MV-4-11 (cell line): Measurements from ENCODE around the gene C1orf52.

Experiments used
- DNase-seq: peaks from one replicate; lab custom pipeline; 2025; lab: John Stamatoyannopoulos, UW

The C1orf52 gene

DNA sequence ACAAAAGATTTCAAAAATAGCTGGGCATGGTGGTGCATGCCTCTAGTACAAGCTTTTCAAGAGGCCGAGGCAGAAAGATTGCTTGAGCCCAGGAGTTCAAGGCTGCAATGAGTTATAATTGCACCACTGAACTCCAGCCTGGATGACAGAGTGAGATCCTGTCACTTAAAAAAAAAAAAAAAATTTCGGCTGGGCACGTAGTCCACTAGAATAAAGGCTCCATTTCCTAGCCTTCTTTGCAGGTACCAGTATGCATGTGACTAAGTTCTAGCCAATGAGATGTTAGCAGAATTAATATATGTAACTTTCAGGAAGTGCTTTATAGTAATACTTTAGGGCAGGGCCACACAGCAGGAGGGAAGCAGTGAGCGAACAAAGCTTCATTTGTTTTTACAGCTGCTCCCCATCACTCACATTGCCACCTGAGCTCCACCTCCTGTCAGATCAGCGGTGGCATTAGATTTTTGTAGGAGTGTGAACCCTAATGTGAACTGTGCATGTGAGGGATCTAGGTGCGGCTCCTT, 29.8 kb downstream of the C1orf52 start:
- DNase-seq: no peak

- no peak for DNase-seq
Measured at GRCh38 chr1:85228972-85229371, 30.5 kb downstream of the C1orf52 start.

DNA sequence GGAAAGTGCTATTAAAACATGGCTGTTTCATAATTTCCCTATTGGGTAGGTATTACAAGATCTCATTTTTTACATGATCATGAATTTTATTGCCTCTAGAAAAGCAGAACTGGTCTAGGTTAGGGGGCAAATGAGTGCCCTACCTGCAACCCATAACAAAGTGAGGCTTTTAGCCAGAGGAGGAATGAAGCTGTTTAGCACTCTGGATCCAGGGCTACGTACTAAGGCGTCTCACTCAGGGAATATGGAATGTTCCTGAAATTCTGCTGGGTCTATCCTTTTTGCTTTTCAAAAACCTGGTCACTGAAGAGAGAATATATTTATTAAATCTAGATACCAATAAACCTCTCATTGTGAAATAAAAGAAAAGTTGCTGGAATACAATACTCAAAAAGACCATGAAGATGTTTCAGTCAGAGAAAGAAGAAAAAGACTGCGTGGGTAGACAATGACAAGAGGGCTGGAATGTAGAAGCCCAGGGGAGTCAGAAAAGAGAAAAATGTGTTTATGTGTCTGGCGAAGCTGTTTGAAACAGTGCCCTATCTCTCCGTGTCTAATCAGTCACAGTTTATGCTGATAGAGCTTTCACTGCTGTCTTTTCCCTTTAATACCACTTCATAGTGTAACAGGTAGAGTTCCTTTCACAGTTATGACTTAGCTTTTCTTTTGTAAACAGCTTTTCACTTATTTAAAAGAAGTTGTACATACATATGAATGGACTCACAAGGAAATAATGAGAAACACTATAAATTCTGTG, 33.7 kb downstream of the C1orf52 start:
- DNase-seq: no peak

DNA sequence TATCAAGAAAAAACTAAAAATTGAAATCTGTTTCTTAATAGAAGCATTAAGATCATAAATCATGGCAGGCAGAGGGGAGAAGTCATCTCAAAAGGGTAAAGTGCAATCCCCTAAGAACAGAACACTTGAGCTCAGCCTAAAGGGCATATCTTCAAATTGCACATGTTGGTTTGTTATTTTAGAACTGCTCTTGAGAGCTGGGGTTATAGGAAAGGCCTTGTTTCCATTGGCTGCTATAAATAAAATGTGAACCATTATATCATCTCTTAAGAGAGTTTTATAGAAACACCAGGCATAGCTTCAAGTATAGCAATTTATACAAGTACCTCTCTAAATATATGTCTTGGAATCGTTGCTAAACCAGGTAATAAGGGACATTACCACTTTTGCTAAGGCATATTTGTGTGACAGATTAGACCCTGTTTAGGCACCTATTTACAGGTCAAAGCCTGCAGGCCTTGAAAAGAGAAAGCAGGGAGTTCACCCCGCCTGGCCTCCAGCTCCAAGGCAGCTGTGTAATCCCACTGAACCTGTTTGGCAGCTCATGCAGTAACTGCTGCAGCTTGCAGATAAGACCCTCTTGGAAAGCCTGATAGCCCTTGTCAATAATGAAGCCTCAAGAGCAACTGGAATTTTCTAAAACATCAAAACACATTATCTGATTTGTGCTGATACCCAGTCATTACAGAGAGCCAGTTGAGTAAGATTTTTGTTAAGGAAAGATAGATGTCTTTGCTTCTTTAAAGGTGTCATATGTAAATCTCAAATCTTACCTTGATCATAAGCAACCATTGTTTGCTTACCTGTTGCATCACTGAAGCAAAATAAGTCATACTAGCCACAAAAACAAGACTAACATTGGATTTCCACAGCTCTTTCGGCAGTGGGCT, 34.5 kb downstream of the C1orf52 start:
- no peak for DNase-seq

DNA sequence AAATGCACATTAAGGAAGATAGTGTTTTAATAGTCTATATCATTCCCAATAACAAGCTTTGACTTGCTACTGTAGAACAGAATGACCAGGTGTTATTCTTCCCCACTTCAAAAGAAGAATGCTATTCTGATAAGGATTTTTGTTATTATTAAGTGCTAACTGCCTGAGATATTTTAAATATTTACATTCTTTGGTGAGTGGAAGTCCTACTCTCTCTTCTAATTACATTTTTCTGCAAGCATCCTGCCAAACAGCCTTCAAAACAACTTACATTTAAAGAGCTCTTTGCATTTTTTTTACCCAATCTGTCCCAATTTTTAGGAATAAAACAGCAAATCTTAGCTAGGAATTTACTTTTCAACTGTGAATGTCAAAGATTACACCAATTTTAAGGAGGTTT, 35.2 kb downstream of the C1orf52 start:
- no peak for DNase-seq

DNA sequence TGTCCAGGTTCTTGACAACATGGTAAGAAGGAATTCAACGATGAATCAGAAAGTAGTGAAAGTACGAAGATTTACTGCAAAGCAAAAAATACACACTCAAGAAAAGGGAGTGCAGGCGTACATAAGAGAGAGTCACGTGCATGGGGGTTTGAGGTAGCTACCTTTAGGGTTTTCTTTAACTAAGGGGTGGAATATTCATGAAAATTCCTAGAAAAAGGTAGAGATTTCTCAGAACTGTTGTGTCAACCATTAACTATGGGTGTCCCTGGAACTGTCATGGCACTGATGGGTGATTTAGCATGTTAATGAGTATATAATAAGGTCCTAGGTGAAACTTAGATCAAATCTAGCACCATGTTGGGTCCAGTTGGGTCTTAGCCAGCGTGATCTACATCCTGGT, 36.1 kb downstream of the C1orf52 start:
- DNase-seq: no peak

DNA sequence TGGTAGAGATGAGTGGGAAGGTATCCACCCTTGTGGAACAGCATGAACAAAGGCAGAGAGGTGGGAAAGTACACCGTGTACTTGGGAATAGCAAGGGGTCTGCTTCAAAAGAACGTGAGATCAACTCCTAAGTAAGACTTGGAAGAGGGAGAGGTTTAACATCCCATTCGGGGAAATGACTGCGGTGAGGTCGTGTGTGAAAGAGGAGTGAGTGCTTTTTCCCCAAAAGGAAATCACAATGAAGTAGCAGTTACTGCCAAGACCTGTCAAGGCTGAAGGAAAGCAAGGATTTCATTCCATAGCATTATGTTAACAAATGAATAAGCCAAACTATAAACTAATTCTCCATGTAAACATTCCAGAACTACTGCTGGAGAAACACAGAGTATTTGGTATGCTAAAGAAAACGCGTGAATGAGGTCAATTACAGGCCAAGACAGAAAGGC, 38.7 kb downstream of the C1orf52 start:
- no peak for DNase-seq

- no peak for DNase-seq
Measured at GRCh38 chr1:85219853-85220610, 39.4 kb downstream of the C1orf52 start.

DNA sequence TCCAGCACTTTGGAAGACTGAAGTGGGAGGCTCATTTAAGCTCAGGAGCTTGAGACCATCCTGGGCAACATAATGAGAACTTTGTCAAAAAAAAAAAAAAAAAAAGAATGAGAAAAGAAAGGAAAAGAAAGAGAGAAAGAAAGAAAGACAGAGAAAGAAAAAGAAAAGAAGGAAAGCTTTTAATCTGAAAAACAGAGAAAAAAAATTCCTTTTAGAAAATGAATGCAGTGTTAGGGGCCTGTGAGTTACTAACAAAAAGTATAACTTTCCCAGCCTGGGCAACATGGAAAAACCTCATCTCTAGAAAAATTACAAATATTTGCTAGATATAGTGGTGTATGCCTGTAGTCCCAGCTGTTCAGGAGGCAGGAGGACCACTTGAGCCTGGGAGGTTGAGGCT, 42.8 kb downstream of the C1orf52 start:
- no peak for DNase-seq

DNA sequence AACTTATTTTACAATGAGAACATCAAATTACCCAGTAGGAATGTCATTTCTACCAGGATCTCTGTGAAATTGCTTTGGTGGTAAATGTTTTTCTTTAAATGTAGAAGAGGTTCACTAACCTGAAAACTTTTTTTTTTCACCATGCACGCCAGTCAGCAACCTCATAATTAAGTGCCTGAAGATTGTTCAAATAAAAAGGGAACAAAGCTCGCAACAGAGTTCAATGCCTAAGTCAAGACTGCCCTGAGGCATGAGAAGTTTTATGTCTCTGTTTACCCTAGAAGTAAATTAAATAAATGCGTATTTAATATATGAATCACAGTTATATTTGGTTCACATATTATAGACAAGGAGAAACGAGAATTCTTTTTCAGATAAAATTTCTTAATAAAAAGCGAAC, 44.8 kb downstream of the C1orf52 start:
- DNase-seq: no peak

DNA sequence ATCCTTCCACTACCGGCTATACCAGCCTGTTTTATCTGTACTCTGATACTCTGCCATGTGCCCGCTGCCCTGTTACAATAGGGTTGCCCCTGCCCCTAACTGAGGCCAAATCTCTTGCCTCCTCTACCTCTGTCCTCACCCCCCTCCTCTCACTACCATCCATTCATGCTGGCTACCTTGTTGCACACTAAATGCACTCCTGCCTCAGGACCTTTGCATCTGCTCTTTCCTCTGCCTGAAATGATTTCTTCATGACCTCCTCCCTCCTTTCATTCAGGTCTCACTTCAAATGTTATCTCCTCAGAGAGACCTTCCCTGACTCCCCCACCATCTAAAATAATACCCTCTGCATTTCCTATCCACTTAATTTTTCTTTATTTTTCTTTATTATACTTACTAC, 51.0 kb downstream of the C1orf52 start:
- DNase-seq: no peak

DNA sequence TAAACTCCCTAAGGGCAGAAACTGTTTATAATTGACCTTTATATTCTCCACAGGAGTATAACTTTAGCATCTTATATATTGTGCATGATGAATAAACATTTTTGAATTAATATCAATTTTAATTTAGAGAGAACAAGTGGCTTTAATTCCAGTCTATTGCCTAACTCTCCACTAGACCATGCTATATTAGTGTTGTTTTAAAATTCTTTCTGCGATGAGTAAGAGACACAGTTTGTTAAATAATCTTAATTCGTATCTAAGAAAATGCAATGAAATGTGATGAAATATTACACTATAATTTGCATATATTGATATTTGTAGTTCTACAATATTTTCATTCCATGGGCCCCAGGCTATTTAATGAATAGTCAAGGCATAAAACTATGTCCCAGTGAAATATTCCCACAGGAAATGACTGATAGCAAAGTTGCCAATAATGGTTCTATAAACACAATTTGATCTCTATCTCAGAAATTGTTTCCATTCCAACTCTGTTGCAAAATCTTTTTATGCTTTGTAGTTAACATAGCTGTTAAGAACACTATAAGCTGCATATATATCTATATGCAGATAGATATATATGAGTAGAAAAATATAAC, 55.8 kb downstream of the C1orf52 start:
- no peak for DNase-seq

DNA sequence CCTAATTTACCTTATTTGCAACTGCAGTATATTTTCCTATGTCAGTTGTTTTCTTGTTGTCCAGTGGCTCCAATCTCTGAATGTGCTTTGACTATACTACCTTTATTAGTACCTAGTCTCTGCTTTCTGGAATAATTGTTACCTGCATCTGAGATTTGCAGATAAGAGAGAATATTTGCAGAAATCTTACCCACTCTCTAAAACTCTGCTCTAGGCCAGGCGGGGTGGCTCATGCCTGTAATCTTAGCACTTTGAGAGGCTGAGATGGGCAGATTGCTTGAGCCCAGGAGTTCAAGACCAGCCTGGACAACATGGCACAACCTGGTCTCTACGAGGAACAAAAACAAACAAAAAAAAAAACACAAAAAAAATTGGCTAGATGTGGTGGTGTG, 56.6 kb downstream of the C1orf52 start:
- no peak for DNase-seq

DNA sequence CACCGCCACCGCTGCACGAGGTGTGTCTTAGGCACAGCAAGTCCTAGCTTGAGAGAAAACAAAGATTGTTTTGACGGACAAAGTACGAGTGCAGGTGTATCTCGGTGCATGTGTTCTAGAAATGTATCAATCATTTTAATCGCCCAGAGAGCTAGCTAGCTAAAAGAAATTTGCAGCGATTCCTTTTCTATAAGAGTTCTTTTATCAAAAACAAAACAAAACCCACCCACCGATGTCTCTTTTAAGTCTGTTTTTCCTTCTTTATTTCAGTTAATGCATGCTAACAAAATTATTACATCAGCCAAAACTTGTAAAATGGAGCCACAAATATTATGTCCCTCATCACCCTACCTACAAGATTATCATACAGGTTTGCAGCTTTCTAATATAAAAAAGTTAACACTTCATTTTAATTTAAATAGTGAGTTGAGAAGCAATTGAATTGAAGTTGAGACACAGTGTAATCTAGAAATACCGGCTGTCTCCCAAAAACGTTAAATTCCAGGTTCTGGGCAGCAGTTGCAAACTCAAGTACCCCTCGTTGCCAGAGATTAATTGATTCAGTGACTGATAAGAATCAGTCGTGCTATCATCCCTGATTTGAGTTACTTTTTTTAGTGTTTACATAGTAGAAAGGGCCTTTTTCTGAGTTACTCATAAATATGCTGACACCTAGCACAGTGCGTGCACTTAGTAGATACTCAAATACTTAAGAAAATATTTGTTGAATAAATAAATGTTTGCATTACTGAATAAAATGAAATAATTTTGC, 57.2 kb downstream of the C1orf52 start:
- DNase-seq: no peak

- DNase-seq: no peak
Measured at GRCh38 chr1:85201340-85202091, 57.9 kb downstream of the C1orf52 start.

DNA sequence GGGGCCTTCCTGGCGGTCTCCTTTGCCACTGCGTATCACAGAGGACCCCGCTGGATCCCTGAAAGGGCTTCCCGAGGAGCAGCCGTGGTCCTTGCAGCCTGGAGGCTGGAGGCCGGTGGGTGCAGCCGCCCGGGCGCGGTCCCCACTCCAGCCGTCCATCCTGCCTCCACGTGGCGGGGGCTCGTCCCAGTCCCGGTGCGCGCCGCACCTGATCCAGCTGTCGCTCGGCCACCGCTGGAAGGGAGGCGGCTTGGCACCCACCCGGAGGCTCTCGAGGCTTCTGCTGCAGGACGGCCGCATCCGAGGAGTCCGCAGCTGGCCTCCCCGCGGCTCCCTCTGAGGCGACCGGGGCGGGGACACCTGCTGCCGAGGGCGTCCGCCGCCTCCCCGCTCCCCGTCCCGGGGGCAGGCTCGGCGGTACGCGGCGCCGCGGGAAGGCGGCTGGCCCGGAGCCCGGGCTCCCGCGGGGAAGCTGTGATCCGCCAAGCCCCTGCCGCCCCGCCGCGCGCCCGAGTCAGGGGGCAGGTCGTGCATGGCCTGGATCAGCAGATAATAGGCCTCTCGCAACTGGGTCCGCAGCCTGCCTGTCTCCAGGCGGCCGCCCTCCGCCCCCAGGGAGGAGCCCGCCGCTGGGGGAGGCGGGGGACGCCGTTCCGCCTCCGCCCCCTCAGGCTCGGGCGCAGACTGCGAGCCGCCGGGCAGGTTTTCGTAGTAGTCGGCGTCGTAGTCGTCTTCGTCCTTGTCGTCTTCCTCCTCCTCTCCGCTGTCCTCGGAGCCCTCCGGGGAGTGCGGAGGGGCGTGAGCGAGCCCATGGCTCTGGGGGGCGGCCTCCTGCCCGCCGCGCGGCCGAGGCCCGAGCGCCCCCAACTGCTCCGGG, 58.8 kb downstream of the C1orf52 start, which contains the start of gene SYDE2:
Gene SYDE2 (minus strand): TSS at position 554 of the 877 bp plus-strand sequence. CDS start 20 bp downstream, at position 534.
- no peak for DNase-seq
